Measurements from ENCODE around the gene ZCCHC2.

ZCCHC2 gene

GRCh38 chr18:62617793-62618591 lies 95.2 kb downstream of the ZCCHC2 start:
- peaks cover 20% of the 10 kb centered on the region for H3K27me3 ChIP-seq (ENCODE audit: control insufficient read depth, insufficient read depth, low read length)
- H3K9me3 ChIP-seq (replicated peaks; ENCODE audit: low read length), result no peaks in the 10 kb centered on the region
- no peak overlapping the region for H3K9ac ChIP-seq (ENCODE audit: low read depth, low read length)

GRCh38 chr18:62618735-62619134 lies 95.9 kb downstream of the ZCCHC2 start:
- no peak overlapping the region for H3K9ac ChIP-seq (ENCODE audit: low read depth, low read length)
- no peaks in the 10 kb centered on the region for H3K4me1 ChIP-seq (ENCODE audit: control insufficient read depth, insufficient read depth, low read length)
- H3K9me3 ChIP-seq (replicated peaks; ENCODE audit: low read length), result no peaks in the 10 kb centered on the region
- H3K27me3 ChIP-seq (ENCODE audit: control insufficient read depth, insufficient read depth, low read length), result peaks cover 19% of the 10 kb centered on the region
- H3K4me2 ChIP-seq (ENCODE audit: low read length), result no peak overlapping the region
- H3K4me3 ChIP-seq (ENCODE audit: low read length), result no peak overlapping the region
- H3K36me3 ChIP-seq (ENCODE audit: insufficient read depth, low read length), result no peaks in the 10 kb centered on the region

More at GRCh38 chr18:62617793-62618591, 95.2 kb downstream of the ZCCHC2 start:
- H3K4me2 ChIP-seq (ENCODE audit: low read length), result no peak overlapping the region
- no peak overlapping the region for H3K4me3 ChIP-seq (ENCODE audit: low read length)
- H3K36me3 ChIP-seq (ENCODE audit: insufficient read depth, low read length), result no peaks in the 10 kb centered on the region
- H3K4me1 ChIP-seq (ENCODE audit: control insufficient read depth, insufficient read depth, low read length), result no peaks in the 10 kb centered on the region

DNA sequence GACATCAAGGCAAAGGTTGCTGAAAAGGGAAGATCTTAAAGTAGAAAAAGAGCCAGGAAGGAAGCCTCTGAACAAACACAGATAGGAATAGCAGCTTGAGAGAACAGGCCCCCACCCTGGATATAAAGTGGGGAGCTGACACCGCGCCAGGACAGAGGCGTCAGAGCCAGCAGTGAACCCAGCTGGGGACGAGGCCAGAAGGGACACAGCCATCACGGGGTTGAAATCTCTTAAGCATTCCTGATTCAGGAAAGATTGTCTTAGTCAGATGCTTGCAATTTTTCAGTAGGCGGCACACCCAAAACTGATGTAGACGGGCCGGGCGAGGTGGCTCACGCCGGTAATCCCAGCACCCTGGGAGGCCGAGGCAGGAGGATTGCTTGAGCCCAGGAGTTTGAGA lies 98.7 kb downstream of the ZCCHC2 start:
- Histone ChIP-seq H3K36me3 (ENCODE audit: insufficient read depth, low read length) (no peaks in the 10 kb centered on the region), H3K27me3 (ENCODE audit: control insufficient read depth, insufficient read depth, low read length) (peaks cover 9% of the 10 kb centered on the region), H3K9me3 (replicated peaks; ENCODE audit: low read length) (no peaks in the 10 kb centered on the region), H3K9ac (ENCODE audit: low read depth, low read length) (no peak overlapping the region), H3K4me2 (ENCODE audit: low read length) (no peak overlapping the region), H3K4me3 (ENCODE audit: low read length) (no peak overlapping the region), H3K4me1 (ENCODE audit: control insufficient read depth, insufficient read depth, low read length) (no peaks in the 10 kb centered on the region)

DNA sequence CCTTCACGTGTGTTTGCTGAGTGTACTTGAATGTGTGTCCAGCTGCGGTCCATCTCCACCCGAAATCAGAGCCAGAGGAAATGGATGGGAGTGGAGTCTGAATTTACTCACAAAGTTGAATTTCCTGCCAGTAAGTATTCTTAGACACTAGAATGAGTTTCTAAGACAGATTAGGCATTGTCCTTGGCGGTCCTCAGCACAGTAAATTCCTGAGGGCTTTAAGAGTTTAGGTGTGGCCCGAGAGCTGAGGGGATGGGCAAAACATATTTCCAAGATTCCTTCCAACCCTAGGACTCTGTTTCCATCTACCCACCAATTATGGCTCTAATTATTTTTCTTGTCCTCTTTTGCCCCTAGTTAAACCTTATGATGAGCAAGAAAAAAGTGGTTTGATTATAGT lies 102.2 kb downstream of the ZCCHC2 start:
- H3K9me3 ChIP-seq (replicated peaks; ENCODE audit: low read length), result no peaks in the 10 kb centered on the region
- peaks cover 6% of the 10 kb centered on the region for H3K27me3 ChIP-seq (ENCODE audit: control insufficient read depth, insufficient read depth, low read length)
- no peaks in the 10 kb centered on the region for H3K36me3 ChIP-seq (ENCODE audit: insufficient read depth, low read length)
- H3K9ac ChIP-seq (ENCODE audit: low read depth, low read length), result peak overlapping the region; percentile 27
- H3K4me2 ChIP-seq (ENCODE audit: low read length), result peak overlapping the region; percentile 28
- no peaks in the 10 kb centered on the region for H3K4me1 ChIP-seq (ENCODE audit: control insufficient read depth, insufficient read depth, low read length)
- H3K4me3 ChIP-seq (ENCODE audit: low read length), result no peak overlapping the region

Data from skeletal muscle satellite cell (primary cell).